Measurements from ENCODE around the gene SRD5A1.

GRCh38 chr5:6603643-6604042 is 29.6 kb upstream of the SRD5A1 start:
- TF ChIP-seq CTCF (conservative IDR thresholded peaks at IDR 0.05) (no peak), ZFX (IDR thresholded peaks at IDR 0.05) (no peak)
